SK-N-MC (cell line): ENCODE measurements around the gene CIITA.

Experiments used
- DNase-seq: peaks from one replicate; pipeline ENCODE4 v3.0.0-alpha.2; 2011; ENCODE audit warnings: low read depth, low spot score
- H3K27ac ChIP-seq: fragments of 200-600 bp; sonication (generic); 2 replicates; pipeline ENCODE4 v1.5.1; 2016; ENCODE audit warnings: mixed run types
- H3K36me3 ChIP-seq: fragments of 200-600 bp; sonication (generic); 2 replicates; pipeline ENCODE4 v1.6.1; 2017; ENCODE audit warnings: antibody characterized with exemption, low read length, mixed read lengths; ENCODE audit not compliant: insufficient read depth
- H3K4me3 ChIP-seq: fragments of 200-600 bp; sonication (generic); 2 replicates; pipeline ENCODE4 v1.5.1; 2016
- H3K9ac ChIP-seq: fragments of 200-600 bp; sonication (generic); 2 replicates; pipeline ENCODE4 v1.8.0; 2017; ENCODE audit warnings: mixed run types, mixed read lengths; ENCODE audit not compliant: insufficient read length
- H3K9me3 ChIP-seq: fragments of 200-600 bp; sonication (generic); 2 replicates; pipeline ENCODE4 v1.6.1; 2017; ENCODE audit warnings: low read depth, mild to moderate bottlenecking, antibody characterized with exemption, low read length, moderate library complexity, mixed read lengths
- EZH2 ChIP-seq: fragments of 200-600 bp; sonication (generic); IDR thresholded peaks from one replicate; pipeline ENCODE4 v1.6.1; 2017; ENCODE audit warnings: antibody characterized with exemption
- FOXP2 ChIP-seq: optimal IDR thresholded peaks from 2 replicates; pipeline ENCODE3; 2011; ENCODE audit warnings: mild to moderate bottlenecking, moderate library complexity; ENCODE audit not compliant: insufficient read depth; ENCODE audit errors: extremely low read length, control extremely low read depth
- POLR2AphosphoS5 ChIP-seq: IDR thresholded peaks from 2 replicates; pipeline ENCODE4 v1.6.1; 2012; ENCODE audit warnings: mild to moderate bottlenecking, low read depth, low read length, borderline replicate concordance

CIITA gene

DNA sequence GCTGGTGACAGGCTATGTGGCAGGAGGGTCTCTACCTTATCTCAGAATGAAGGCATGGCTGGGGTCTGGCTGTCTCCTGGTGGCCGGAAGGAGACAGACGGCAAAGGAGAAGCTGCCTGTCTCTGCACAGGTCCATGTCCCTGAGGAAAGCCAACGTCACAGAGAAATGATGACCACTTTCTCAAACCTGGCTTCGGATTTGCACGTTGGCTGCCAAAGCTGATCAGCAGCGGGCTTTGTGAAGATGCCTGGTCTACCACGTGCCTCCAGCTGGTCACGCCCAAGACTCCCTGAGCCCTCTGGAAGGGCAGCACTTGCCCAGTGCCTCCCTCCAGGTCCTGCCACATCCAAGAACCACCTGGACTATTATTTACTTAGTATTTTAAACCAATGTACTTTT lies 56.9 kb downstream of the CIITA start:
- Histone ChIP-seq H3K36me3 (no peaks in the 10 kb centered on the region), H3K9ac (no peak overlapping the region)
- TF ChIP-seq FOXP2 (no peak), POLR2AphosphoS5 (no peak), EZH2 (no peak)

GRCh38 chr16:10934325-10935107 lies 57.5 kb downstream of the CIITA start:
- Histone ChIP-seq H3K9ac (no peak overlapping the region), H3K4me3 (no peak overlapping the region), H3K27ac (no peak overlapping the region), H3K36me3 (no peaks in the 10 kb centered on the region), H3K9me3 (no peaks in the 10 kb centered on the region)
- TF ChIP-seq POLR2AphosphoS5: no peak
- no peak for TF ChIP-seq FOXP2
- no peak for TF ChIP-seq EZH2
- DNase-seq: no peak

More for the DNA sequence above, 56.9 kb downstream of the CIITA start:
- no peak for DNase-seq
- no peak overlapping the region for H3K4me3 ChIP-seq
- H3K9me3 ChIP-seq: no peaks in the 10 kb centered on the region
- H3K27ac ChIP-seq: no peak overlapping the region

DNA sequence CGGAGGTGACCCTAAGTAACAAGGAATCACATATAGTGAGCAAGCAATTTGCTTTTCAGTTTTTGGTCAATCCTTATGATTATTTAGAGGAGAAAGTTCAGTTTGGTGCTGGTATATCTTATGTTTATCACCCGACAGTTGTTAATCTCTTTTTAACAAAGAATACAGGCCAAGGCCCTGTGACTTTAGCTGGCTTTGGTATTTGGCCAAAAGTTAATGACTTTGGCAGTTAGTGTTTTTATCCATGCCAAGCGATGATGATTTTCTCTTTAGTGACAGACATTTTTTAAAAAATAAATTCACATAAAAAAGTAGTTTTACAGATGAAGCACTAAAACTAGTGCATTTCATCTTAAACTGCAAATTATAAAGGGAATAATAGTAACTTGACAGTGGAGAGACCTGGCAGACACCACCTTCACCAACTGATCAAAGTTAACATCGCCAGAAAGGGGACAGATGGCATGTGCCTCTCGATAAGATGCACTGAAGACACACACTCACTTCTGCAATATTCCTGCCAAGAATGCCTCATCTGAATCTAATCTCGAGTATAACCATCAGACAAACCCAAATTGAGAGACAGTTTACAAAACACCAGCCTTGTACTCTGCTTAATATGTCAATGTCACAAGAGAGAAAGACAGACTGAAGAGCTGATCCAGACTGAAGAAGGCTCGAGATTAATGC lies 58.4 kb downstream of the CIITA start:
- TF ChIP-seq FOXP2: no peak
- no peak for TF ChIP-seq EZH2
- TF ChIP-seq POLR2AphosphoS5: no peak
- no peak for DNase-seq
- no peaks in the 10 kb centered on the region for H3K36me3 ChIP-seq
- H3K9me3 ChIP-seq: no peaks in the 10 kb centered on the region
- no peak overlapping the region for H3K4me3 ChIP-seq
- H3K9ac ChIP-seq: no peak overlapping the region
- H3K27ac ChIP-seq: no peak overlapping the region

DNA sequence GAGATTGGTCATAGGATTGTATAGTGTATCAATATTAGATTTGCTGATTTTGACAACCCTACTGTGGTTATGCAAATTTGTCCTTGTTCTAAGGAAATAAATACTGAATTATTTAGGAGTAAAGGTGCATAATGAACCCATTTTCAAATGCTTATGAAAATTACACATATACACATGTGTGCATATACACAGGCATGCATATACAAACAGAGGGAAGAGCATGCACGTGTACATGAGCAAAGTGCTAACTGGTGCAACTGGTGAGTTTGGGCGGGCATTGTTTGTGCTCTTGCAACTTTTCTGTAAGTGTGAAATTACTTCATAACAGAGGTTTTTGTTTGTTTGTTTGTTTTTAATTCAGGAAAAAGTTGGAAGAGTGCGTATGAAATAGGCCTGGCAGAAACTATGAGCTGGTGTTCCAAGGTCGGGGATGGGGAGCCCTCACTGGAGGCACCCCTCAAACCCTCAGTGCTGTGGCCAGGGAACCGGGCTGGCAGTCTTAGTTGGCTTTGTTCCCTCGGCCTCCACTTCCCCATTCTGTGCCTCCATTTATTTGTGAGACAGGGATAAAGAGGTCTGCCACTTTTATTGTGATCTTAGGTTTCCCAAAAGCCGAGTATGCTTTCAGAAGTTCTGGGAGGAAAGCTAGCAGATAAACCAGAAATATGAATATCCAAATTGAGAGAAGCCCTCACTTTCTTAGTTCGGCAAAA lies 59.4 kb downstream of the CIITA start:
- H3K9ac ChIP-seq: no peak overlapping the region
- no peaks in the 10 kb centered on the region for H3K36me3 ChIP-seq
- no peak for DNase-seq
- H3K27ac ChIP-seq: no peak overlapping the region
- H3K9me3 ChIP-seq: no peaks in the 10 kb centered on the region
- TF ChIP-seq FOXP2 (no peak), EZH2 (no peak), POLR2AphosphoS5 (no peak)
- H3K4me3 ChIP-seq: no peak overlapping the region

DNA sequence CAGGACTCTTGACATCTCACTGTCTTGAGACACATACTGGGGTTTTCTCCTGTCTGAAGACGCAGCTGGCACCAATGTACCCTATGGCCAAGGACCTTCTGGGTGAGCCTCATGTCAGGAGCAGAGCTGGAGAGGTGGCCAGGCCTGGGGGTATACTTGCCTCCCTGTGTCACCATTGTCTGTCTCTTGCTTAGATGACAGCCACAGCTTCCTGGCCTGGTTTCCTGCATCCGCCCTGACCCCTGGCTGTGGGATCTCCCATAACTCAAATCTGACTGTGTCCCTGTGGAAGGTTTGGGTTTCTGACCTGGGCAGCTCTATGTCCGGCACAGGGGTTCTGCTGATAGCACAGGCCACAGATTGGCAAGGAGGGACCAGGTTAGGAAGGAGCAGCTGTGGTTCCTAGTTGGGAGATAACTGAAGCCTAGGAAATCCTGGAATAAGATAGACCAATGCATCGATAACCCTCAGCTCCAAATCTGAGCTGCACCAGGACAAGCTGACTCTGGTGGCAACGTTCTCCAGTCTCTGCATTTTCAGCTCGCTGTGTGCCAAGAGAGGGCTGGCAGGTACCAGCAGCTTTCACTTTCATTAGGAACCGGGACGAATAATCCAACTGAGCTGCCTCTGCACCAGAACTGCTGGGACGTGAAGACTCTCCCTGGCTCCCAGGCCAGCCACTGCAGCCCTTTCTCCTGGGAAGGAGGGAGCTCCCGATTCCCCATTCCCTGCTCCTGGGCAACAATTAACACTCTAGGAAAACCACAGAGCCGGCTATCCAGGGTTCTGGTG lies 60.3 kb downstream of the CIITA start:
- Histone ChIP-seq H3K9me3 (no peaks in the 10 kb centered on the region), H3K27ac (no peak overlapping the region), H3K36me3 (no peaks in the 10 kb centered on the region), H3K9ac (no peak overlapping the region), H3K4me3 (no peak overlapping the region)
- no peak for TF ChIP-seq FOXP2
- no peak for TF ChIP-seq POLR2AphosphoS5
- TF ChIP-seq EZH2: no peak
- DNase-seq: no peak

DNA sequence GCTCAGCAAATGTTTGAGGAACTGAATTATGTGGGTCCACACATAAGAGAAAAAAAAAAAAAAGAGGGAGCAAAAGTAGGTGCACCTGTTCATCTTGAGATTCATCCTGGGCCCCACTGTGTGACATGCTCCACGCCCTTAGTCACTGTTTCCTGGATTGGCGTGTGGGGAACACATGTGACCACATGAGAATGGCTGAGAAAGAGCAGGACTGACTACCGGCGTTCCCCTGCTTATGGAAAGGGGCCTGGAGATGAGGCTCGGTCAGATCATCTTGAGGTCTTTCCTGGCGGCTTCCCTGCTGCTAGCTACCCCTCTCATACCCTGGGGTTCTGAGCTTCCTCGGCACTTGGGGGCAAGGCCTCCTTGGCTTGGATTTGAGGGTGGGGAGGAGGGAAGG lies 61.3 kb downstream of the CIITA start:
- no peak overlapping the region for H3K4me3 ChIP-seq
- DNase-seq: no peak
- no peak for TF ChIP-seq POLR2AphosphoS5
- no peak for TF ChIP-seq EZH2
- TF ChIP-seq FOXP2: no peak
- H3K36me3 ChIP-seq: no peaks in the 10 kb centered on the region
- H3K9ac ChIP-seq: no peak overlapping the region
- H3K9me3 ChIP-seq: no peaks in the 10 kb centered on the region
- H3K27ac ChIP-seq: no peak overlapping the region

- Histone ChIP-seq H3K9ac (no peak overlapping the region), H3K27ac (no peak overlapping the region), H3K4me3 (no peak overlapping the region), H3K36me3 (no peaks in the 10 kb centered on the region), H3K9me3 (no peaks in the 10 kb centered on the region)
- TF ChIP-seq POLR2AphosphoS5 (no peak), FOXP2 (no peak), EZH2 (no peak)
- DNase-seq: no peak
These were observed 62.0 kb downstream of the CIITA start for GRCh38 chr16:10938796-10939648.
